T-helper 1 cell (primary cell): ENCODE data around the gene THEM5.

Experiments
- DNase-seq, 5 donors: peaks; one replicate each; pipeline ENCODE4 v3.0.0-alpha.2; 2012 to 2020

Gene THEM5

DNA sequence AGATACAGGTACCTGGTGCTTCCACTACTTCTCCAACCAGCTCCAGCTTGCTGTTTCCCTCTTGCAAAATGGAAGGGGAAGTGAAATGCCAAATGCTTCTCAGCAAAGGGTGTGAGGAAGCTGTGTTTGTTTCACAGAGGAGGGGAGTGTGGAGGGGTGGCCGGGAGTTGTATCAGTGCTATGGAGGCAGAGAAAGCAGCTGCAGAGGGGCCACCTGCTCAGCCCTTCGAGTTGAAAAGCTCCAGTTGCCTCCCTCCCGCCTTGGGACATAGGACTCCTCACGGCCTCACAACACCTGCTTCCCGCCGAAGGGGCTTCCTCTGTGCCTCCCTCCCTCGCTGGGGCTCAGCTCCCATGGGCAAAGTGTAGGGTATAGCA lies 36.2 kb downstream of the THEM5 start:
- no peak for DNase-seq

DNA sequence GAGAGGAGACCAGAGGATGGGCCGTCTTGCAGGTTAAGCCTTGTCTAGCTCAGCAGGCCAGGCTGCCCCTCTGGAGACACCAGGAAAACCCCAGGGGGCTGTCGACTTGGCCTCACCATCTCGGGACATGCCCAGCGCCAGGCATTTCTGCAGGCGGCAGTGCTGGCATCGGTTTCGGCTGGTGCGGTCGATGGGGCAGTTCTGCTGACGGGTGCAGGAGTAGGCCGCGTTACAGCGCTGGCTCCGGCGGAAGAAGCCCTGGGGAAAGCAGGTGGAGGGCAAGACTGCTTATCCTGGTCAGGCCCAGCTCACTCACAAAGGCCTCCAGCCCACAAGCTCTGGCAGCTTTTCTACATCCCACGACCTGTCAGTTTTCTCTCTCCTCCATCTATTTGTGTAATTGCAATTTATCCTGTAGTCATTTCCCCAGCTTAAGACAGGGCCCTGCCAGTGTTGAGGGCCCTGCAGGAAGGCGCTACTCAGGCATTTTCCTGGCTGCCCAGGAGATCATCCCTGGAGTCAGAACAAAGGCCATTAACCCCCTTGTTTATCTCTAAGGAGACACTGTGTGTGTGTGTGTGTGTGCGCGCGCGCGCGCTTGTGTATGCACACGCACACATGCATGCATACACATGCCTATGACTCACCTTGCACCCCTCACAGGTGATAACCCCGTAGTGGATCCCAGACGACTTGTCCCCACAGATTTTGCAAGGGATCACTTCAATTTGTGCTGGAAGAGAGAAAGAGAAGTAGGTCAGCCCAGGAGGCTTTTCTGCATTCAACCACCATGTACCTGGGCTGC lies 36.8 kb downstream of the THEM5 start:
- DNase-seq = no peak

DNA sequence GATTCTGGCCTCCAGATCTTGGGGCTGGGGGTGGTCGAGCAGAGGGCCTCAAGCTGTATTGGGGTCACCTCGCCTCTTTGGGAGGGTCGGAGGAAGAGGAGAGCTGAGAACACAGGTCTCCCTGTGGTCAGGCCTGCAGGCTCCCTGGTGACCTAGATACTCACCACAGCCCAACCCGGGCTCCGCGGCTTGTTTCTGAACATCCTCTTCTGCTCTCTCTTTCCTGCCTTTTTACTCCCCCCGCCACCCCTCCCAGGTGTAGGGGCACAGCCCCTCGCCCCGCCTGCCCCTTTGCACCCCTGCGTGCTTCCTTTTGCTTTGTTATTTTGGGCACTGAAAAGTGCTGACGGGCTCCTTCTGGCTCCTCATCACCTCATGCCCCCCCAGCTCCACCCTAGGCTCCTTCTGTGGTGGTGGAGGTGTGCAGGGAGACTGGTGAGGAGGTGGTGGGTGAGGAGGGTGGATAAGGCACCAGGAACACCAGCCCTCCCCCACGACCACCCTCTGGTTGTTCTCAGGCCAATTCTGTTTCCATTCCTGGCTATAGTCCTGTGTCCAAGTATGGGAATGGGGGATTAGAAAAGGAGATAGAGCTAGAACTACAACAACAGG lies 37.7 kb downstream of the THEM5 start:
- peak in 3 of 5 donors; percentile 29 to 57 (median 30) for DNase-seq

DNA sequence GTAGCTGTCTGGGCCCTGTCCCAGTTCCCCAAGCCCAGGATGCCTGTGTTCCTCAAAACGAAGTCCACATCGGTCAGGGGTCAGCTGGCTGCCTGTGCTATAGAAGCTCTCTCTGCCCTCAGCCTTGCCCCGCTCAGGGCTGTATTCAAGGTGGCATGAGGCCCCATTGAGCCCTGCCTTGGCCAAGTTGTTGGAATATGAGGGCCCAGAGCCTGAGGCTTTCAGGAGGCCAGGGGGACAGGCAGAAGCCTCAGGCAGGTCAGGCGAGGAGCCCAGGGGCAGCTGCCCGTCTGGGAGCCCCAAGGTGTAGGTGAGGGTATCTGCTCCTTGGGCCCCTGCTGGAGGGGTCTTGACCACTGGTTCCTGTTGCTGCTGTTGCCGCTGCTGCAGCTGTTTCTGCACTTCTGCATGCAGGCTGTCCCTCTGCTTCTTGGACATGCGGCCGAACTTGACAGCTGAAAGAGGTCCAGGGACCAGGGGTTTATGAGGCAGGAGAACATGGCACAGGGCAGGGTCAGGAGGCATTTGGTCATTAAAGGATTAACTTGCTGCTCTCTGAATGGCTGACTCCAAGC lies 38.5 kb downstream of the THEM5 start:
- DNase-seq = no peak

DNA sequence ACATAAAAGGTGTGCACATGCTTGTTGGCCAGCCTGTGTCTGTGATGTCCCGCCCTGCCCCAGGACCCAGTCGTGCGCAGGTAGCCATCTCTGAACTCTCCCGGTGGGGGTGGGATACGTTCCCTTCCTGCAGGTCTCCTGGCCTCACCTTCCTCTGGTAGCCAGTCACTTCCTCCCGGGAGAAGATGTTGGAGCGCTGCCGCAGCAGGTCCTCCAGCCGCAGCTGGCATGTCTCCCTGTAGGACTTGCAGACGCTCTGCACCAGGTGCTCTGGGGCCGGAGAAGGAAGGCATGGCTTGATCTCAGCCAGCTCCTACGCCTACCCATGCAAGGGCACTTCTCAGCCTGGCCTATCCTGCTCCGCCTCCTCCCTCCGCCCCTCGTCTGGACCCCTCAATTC lies 39.1 kb downstream of the THEM5 start:
- no peak for DNase-seq

DNA sequence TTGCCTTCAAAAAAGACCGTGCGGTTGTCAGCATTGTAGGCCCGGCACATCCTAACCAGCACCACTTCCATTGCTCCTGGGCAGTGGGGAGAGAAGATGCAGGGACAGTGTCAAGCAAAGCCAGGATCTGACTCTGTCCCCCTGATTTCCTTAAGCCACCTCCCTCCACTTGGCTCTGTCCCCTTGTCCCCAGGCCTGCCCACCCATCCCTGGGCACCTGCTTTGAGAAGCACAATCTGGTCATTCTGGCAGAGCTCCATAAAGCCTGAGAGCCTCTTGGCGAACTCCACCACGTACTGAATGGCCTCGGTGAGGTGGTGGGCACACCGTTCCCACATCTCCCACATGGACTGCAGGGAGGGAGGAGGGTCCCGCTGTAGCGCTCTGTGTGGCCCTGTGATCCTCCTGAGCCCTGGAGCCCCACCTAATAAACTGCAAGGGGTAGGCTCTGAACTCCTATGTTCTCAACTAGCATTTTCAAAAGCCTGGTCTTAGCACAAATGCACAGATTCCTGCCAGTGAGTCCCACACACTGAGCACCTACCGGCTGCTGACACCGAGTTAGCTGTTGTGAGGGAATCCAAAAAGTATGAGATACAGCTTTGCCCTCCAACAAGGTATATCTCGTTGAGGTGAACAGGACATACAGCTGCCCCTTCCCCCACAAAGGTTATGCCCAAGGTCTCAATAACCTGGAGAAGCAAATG lies 40.1 kb downstream of the THEM5 start:
- no peak for DNase-seq

DNA sequence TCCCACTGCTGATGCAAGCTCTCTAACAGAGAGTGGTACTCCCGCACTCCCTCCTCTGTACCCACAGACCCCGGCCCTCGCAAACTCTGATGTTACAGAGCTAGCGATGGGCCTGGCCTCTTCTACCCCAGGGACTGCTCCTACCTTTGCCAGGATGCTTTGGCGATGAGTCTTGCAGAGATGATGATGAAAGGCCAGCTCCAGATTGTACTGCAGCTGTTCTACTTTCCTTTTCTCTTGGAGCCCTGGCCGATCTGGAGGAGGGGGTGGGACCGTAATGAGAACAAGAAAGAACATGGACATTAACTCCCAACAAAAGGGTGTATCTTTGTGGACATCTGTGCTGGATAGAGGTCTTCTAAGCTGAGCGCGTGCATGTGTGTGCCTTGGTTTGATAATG lies 42.3 kb downstream of the THEM5 start:
- no peak for DNase-seq

DNA sequence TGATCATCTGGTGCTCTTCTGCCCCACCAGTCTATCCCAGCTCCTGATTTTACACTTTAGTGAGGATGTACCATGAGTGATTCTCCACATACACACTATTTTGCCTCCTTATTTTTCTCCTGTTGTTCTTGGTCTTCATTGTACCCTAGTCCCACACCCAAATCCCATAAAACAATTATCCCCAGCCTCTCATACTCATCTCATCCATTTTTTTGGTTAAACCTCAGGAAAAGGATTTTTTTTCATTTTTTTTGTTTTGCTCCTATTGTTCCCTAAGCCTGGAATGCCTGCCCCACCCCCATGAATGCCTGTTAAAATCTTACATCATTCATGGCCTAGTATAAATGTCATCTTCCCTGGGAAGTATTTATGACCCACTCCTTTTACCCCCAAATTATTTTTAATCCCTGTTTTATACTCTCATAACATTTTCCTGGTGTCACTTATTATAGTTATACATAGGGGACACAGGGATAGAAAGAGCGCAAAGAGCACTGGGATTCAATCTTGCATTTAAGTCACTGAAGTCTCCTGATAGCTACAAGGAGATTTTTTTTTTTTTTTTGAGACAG lies 43.4 kb downstream of the THEM5 start:
- DNase-seq = no peak

DNA sequence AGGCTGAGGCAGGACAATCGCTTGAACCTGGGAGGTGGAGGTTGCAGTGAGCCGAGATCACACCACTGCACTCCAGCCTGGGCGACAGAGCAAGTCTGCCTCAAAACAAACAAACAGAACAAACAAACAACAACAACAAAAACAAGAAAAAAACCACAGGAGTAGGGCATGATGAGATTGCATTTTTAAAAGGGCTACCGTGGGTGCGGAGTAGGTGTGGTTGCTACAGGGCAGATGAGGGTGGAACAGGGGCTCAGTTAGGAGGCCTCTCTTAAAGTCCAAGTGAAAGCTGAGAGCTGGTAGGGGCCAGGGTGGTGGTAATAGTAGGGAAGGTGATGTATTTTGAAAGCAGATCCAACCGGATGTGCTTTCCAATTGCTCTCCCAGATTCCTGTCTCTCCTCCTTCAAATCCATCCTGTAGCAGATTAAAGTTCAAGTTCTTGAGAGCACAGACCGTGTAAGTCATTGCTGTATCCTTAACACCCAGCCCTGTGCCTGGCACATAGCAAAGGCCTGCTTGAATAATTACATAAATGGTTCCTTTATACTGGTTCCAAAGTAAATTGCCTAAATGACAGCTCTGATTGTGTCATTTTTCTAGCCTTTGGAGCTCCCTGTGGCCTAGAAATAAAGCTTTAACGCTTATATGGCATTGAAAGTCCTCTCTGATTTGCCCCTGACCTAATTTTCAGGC lies 44.1 kb downstream of the THEM5 start:
- DNase-seq = no peak

DNA sequence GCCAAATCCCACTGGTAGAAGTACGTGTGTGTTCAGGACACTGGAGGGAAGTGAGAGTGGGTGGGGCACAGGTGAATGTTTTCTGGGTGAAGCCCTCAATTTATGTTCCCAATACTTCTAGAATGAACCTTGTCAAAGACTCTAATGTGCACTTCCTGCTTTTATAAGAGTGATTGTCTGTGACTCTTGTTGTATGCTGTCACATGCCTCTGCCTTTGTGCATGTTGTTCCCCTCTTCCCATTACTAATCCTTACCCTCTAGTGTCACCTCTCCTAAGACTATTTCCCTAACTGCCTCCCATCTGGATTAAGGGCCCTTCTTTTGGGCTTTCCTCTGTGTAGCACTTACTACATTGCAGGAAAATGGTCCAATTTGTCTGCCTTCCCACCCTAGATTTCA lies 45.7 kb downstream of the THEM5 start:
- no peak for DNase-seq

DNA sequence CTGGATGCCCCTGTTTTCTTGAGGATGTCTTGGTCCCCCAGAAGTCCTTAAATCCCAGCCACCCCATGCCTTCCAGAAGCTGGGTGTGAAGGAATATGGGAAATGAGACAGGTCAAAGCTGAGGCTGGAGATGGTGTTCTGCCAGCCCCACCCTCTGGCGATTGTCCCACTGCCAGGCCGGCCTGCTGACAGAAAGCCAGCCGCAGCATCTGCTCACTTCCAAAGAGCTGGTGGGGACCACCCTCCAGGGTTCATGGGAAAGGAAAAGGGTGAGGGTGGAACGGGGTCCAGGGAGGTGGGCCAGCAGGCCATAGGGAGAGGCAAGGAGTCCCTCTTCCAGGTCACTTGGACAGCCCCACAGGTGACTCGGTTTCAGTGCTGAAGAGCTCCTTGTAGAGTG lies 46.4 kb downstream of the THEM5 start:
- DNase-seq = no peak

DNA sequence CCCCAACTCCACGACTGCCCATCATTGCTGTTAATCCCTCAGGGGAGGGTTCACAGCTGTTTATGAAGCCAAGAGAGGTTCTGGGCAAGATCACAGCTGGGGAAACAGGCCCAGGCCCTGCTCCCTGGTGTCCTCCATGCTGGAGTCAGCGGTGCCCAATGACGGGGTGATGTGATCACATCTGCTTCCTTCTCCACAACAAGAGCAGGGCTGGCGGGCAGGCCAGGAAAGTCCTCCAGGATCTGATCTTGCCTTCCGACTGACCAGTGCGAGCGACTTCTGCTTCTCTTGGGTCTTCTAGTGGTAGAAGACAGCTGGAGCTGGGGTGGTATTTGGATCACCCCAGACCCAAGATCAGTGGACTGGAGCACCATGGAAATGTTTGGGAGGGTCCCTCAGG lies 47.3 kb downstream of the THEM5 start:
- DNase-seq = no peak

DNA sequence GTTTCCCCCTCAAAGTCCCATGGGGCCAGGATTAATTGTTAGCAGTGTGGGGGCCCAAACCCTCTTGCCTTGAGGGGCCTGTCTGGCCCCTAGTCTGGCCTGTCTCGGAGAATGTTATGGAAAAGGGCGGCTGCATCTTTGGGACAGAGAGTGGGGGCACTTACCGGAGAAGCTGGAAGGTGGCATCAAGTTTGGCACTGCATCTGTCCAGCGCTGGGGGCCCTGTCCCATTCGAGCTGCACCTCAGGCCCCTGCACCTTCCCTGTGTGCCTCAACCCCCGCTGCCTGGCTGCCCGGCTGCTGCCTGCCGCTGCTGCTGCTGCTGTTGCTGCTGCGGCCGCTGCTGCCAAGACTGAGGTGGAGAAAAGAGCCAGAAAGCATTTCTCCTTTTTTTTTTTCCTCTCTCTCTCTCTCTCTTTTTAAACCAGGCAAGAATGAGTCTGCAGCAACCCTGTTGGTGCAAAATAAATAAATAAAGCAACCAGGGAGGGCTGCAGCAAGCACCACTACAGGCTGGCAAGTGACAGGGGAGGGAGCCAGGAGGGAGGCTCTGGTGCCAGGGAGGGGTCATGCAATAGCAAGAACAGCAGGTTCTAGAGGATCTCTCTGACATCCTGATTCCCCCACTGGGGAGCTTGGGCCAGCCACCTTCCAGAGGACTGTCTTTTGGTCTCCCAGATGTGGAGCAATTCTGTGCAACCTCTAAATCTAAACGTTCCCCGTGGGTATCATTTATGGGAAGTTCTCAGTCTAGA lies 48.3 kb downstream of the THEM5 start, which contains the start of gene LINGO4:
Gene LINGO4 (minus strand): TSS at position 354 of the 755 bp plus-strand sequence. CDS start 2,715 bp downstream, outside the sequence.
- no peak for DNase-seq

DNA sequence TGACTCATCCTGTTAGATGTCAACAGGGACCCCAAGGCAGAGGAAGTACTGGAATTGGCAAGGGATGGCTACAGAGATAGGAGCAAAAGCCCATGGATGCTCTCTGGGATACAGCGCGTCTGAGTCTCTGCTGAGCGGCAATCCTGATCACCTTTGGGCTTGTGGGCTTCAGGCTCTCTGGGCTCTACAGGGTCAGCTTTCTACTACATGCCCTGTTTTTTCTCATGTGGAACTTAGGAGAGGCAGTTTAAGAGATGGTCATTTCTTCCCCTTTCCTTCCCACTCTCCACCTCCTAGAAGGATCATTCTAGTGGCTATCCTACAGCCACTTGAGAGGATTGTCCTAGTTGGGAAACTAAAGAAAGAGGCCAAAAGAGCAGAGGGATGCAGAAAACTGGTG lies 49.6 kb downstream of the THEM5 start:
- DNase-seq = no peak

DNA sequence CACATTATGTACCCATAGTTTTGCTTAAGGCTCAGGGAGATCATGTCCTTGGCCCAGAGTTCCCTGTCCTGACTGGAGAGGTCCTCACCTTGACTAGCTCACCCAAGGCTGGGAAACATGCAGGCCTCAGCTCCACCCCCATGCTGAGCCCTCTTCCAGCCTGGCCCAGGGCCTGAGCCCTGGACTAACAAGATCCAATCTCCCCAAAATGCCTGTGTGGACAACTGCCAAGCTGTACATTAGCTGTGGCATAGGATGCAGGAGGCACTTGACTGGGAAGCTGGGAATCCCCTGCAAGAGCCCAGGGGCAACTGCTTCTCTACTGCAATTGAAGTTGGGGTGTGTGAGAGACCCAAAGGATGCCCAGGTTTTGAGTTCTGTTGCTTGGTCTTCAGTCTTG lies 50.3 kb downstream of the THEM5 start:
- no peak for DNase-seq

DNA sequence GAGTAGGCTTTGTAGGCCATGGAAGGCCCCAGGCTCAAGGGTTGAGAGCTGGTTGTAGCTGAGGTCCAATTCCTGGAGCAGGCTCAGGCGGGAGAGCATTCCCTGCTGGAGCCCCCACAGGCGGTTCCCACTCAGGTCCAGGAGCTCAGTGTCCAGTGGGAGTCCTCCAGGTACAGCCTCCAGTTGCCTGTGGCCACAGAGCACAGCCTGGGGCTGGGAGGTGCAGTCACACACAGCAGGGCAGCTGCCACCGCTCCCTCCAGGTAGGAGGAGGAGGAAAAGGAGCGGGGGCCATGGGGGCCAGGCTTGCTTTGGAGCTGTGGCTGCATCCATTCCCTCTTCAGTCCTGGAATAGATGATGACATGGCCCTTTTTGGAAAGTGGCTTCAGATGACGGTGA lies 51.1 kb downstream of the THEM5 start:
- no peak for DNase-seq

DNA sequence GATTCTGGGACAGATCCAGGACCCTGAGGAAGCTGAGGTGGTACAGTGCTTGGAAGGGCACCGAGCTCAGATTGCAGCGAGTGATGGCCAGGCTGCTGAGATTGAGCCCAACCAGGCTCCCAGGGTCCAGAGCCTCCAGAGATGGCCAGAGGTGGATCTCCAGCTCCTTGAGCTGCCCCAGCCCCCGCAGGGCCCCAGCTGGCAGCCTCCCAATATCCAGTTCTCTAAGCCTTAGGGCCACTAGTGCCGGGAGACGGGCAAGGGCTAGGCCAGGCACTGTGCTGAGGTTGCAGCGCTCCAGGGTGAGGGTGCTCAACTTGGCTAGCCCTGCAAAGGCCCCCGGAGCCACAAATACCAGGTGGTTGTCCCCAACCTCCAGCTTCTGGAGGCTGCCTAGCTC lies 51.7 kb downstream of the THEM5 start:
- no peak for DNase-seq

DNA sequence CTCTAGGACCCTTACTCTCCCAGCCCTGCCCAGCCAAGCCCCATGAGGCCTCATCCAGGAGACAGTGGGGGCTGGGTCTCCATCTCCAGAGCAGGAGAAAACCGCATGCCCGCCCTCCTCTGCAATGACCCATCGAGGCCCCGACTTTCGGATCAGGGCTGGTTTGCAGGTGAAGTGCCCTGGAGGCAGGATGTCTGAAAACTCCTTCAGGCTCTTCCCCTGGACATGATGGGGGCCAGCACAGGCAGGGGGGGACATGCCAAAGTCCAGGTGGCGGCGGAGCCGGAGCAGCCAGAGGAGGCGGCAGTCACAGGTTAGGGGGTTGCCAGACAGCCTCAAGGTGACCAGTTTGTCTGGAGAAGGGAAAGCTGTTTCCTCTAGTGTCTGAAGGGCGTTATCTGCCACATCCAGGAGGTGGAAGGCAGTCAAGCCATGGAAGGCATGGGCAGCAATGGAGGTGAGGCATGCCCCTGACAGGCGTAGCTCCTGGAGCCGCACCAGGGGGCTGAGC lies 52.1 kb downstream of the THEM5 start:
- no peak for DNase-seq

DNA sequence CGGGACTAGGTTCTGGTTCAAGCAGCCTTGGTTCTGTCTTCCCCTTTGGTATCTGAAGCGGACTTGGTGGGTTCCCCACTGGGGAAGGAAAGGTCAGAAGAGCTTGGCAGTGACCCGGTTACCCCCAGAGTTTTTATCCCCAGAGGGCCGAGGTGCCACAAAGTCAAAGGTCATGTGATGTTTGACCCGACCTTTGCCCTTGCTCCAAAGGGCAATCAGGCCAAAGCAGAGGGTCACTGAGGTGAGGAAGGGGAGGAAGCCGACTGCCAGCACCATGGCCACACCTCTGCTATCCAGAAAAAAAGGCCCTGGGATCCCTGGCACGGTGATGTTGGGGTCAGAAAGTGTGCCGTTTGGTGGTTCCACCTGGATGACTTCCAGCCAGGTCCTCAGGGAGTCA lies 52.7 kb downstream of the THEM5 start:
- no peak for DNase-seq

DNA sequence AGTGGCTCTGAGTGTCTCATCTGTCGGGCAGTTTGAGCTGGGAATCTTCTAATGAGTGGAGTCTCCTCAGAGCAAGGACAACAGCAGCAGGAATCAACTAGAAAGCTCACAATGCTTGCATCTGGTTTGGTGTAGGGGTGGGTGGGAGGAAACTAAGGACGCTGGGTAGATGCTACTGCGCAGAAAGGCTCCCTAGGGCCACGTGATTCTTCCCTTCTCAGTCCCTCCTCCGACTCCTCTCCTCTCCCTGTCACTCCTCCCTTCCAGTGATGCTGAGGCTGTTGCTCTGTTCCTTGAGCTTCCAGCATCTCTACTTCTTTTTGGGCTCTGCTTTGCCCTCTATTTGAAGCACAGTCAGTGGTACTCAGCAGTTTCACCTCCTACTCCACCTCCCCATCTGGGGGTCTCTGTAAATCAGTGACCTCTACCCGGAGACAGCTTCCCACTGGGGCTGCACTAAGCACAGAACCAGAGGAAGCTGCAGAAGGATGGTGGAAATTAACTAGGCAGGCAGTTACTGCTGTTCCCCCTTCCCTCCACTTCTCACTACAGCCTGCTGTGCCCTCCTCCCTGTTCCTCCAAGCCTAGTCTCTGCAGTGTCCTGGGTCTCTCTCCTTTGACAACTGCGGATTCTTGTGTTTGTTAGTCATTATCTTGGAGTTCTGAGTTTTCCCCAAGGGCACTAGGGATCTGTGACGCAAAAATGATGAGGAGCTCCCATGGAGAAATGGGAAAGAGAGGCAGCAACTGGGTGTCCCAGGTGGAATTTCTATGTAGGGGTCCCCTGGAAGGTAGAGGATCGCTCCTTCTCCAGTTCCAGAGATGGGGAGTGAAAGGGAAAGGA lies 54.1 kb downstream of the THEM5 start:
- DNase-seq = no peak

DNA sequence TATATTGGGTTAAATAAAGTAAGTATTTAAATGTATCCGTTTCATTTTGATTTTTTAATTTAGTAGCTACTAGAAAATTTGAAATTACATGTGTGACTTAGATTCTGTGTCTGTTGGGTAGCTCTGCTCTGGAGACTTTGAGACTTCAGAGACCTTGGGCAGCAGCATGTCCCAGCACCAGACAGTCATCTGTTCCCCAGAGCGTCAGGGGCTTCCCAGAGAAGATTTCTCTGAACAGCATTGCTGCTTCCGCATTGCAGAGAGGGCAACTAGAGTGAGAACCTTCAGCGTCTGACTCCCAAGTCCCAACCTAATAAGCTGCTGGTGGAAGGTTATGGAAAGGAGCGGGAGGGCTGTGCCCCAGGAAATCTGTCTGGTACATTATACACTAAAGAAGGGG lies 54.9 kb downstream of the THEM5 start:
- DNase-seq = no peak
